Neural crest cell (in vitro differentiated cells): Measurements from ENCODE around the gene KIF21B. TPM values are rescaled to one million over a fixed set of nuclear protein-coding genes. Genes with fewer than 3 reads are reported as not detected.
"Not testable (repeated sequence)": the region's sequence is repeated elsewhere in the genome, so short reads cannot be mapped to it uniquely, and the experiment has no call there.

ENCODE experiments used
- DNase-seq: peaks from one replicate; pipeline ENCODE4 v3.0.0; 2021; ENCODE audit warnings: low read depth, mixed read lengths, low spot score
- H3K27ac Mint-ChIP-seq: one replicate; pipeline ENCODE4 v1.8.0; 2021; ENCODE audit warnings: mild to moderate bottlenecking, mixed read lengths; ENCODE audit not compliant: unreplicated experiment
- H3K27me3 Mint-ChIP-seq: 2 replicates; pipeline ENCODE4 v1.8.0; 2021; ENCODE audit warnings: low read depth, mild to moderate bottlenecking, mixed read lengths
- H3K36me3 Mint-ChIP-seq: 2 replicates; pipeline ENCODE4 v1.8.0; 2021; ENCODE audit warnings: low read depth, mild to moderate bottlenecking, mixed read lengths
- H3K4me1 Mint-ChIP-seq: 2 replicates; pipeline ENCODE4 v1.8.0; 2021; ENCODE audit warnings: mixed read lengths
- H3K4me3 Mint-ChIP-seq: one replicate; pipeline ENCODE4 v1.8.0; 2021; ENCODE audit warnings: mild to moderate bottlenecking, mixed read lengths
- H3K9me3 Mint-ChIP-seq: 2 replicates; pipeline ENCODE4 v1.8.0; 2021; ENCODE audit warnings: mixed read lengths
- CTCF ChIP-seq: fragments of 200-600 bp; sonication (generic); conservative IDR thresholded peaks from 2 replicates; pipeline ENCODE4 v1.5.0; 2021; ENCODE audit warnings: antibody characterized with exemption, mild to moderate bottlenecking
- total RNA-seq: library from RNA; stranded (reverse); gene quantifications from 2 replicates; pipeline ENCODE4 v1.2.1, GENCODE V29; 2021

KIF21B gene
- total RNA-seq, 1 donor from 2014 or later = 28.9 TPM

DNA sequence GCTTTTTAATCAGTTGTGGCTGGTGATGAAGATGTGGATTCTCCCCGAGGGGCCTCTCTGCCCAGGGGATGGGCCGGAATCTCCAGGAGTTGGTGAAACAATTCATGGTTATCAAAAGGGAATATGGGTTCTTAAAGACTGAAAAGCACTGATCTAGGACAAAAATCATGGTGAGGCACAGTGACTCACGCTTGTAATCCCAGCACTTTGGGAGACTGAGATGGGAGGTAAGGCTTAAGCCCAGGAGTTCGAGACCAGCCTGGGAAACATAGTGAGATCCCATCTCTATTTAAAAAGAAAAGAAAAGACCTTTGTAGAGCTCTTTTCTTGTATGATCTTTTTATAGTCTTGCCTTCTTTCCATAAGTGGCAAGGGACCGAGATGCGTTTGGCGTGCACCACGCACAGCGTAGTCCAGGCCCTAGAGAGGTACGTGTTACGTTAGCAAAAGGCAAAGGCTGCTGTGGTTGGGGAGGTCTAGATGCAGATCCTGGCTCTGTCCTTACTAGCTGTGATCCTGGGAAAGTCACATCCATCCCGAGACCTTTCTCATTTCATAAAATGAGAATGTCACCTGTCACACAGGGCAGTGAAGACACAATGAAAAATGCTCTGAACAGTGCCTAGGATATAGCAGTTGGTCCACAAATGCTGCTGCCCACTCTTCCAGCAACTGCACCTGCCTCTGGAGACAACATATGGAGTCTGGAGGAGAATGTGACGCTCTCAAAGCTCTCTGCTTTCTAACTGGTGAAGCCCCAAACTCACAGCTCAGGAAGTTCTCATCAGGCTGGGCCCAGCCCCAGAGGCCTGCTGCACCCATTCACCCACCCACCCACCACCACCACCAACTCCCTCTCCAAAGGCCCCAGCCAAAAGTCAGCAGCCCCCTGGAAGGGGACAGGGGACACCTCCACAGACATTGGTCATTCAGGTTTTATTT, 54.8 kb downstream of the KIF21B start:
- H3K27ac Mint-ChIP-seq = no peak overlapping the region
- no peaks in the 10 kb centered on the region for H3K27me3 Mint-ChIP-seq
- no peak for TF ChIP-seq CTCF
- DNase-seq = no peak
- H3K4me1 Mint-ChIP-seq = peaks cover 9% of the 10 kb centered on the region
- H3K36me3 Mint-ChIP-seq = no peaks in the 10 kb centered on the region
- no peak overlapping the region for H3K4me3 Mint-ChIP-seq
- H3K9me3 Mint-ChIP-seq = no peaks in the 10 kb centered on the region

DNA sequence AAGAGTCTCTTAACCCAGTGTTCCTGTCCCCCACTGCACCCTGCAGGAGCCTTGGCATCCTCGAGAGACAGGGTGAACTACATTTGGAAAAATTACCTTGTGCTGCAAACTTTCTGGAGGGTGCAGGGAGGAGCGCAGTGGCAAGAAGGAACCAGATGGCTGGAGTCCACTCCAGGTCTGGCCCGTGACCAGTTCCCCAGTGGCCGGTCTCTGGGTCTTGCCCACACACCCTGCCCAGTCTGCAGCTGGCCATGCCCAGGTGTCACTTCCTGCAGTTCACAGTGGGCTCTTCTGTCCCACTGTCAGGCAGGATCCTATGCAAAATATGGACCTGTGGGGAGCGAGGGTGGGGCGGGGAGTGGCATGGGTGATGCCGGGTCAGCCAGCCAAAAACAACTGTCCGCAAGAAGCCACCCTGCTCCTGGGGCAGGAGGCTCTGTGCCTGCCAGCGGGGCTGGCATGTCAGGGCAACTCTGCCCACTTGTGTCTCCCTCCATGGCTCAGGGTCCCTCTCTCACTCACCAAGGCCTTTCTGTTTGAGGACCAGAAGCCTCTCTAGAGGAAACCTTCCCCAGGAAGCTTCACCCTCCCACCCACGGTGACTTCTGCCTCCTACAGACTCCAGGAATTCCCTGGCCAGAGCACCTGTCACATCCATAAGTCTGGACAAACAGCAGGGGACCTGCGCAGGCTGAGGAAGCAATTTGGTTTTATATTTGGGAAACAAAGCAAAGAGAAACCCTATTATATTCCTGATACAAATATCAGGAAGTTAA, 55.6 kb downstream of the KIF21B start:
- H3K36me3 Mint-ChIP-seq = no peaks in the 10 kb centered on the region
- H3K4me3 Mint-ChIP-seq = no peak overlapping the region
- H3K4me1 Mint-ChIP-seq = peaks cover 9% of the 10 kb centered on the region
- TF ChIP-seq CTCF = no peak
- no peak overlapping the region for H3K27ac Mint-ChIP-seq
- peaks cover 2% of the 10 kb centered on the region for H3K9me3 Mint-ChIP-seq
- no peaks in the 10 kb centered on the region for H3K27me3 Mint-ChIP-seq
- no peak for DNase-seq

GRCh38 chr1:200966934-200967333, 56.6 kb downstream of the KIF21B start:
- Mint-ChIP-seq H3K27ac (no peak overlapping the region), H3K36me3 (no peaks in the 10 kb centered on the region), H3K9me3 (peaks cover 2% of the 10 kb centered on the region), H3K4me1 (peaks cover 9% of the 10 kb centered on the region), H3K27me3 (no peaks in the 10 kb centered on the region), H3K4me3 (no peak overlapping the region)
- DNase-seq = no peak
- TF ChIP-seq CTCF = no peak

DNA sequence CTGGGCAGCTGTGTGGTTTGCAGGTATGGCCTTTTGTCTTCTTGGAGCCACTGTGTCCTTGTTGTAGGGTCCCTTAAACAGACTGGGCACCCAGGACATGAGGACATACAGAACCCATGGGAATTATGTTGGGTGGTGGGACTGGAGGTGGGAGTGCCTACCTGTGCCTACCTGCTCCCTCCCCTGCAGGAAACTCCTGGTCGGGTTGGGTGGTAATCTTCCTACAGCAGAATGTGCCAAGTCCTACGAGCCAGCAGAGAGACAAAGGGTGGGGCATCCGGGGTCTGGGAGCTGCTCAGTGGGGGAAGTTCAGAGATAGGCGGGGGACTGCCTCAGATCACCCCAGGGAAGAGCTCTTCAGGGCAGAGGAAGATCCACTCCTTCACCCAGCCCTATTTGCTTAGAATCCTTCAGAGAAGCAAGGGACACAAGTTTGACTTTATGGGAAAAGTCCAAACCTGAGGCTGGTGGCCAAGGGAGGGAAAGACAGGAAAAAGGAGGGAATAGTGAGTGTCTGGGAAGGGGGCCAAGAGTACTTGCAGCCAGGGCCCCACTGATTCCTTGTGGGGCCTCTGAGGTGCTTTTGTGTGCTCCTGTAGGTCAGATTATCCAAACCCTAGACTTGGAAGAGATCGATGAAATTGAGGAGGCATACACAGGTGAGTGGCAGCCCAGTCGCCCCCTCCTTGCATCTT, 58.3 kb downstream of the KIF21B start:
- no peaks in the 10 kb centered on the region for H3K27me3 Mint-ChIP-seq
- no peaks in the 10 kb centered on the region for H3K36me3 Mint-ChIP-seq
- H3K27ac Mint-ChIP-seq = no peak overlapping the region
- peaks cover 10% of the 10 kb centered on the region for H3K4me1 Mint-ChIP-seq
- TF ChIP-seq CTCF = no peak
- H3K9me3 Mint-ChIP-seq = peaks cover 2% of the 10 kb centered on the region
- no peak overlapping the region for H3K4me3 Mint-ChIP-seq
- no peak for DNase-seq

DNA sequence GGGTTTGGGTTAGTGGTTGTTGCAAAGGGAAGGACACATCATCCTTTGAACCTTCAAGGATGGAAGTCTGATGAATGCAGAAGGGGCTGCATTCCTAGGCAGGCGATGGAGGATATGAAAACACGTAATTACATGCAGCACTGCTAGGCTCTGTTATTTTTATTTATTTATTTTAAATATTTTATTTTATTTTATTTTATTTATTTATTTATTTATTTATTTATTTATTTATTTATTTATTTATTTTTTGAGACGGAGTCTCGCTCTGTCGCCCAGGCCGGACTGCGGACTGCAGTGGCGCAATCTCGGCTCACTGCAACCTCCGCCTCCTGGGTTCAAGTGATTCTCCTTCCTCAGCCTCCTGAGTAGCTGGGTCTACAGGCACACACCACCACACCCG, 59.6 kb downstream of the KIF21B start:
- not testable (repeated sequence) for H3K36me3 Mint-ChIP-seq, DNase-seq, H3K27me3 Mint-ChIP-seq, H3K27ac Mint-ChIP-seq, H3K9me3 Mint-ChIP-seq, H3K4me3 Mint-ChIP-seq
- H3K4me1 Mint-ChIP-seq = peaks cover 21% of the 10 kb centered on the region
